ENCODE results near the gene GPC5.

GRCh38 chr13:92379371-92379770 is 981.0 kb downstream of the GPC5 start:
- TF ChIP-seq SUZ12 (IDR thresholded peaks at IDR 0.05; ENCODE audit: extremely low read depth, insufficient read depth, insufficient read length) (no peak), ZNF274 (IDR thresholded peaks at IDR 0.05; ENCODE audit: low read depth, low read length) (no peak), YY1 (IDR thresholded peaks at IDR 0.05; ENCODE audit: insufficient read depth, insufficient read length) (no peak)
